Measurements from ENCODE around the gene CRISPLD2. TPM values are rescaled to one million over a fixed set of nuclear protein-coding genes. Genes with fewer than 3 reads are reported as not detected.

Gene CRISPLD2
- total RNA-seq, 2 experiments from 2014 or later: 0.16 TPM; not detected in 1

GRCh38 chr16:84823926-84824325, 4.1 kb downstream of the CRISPLD2 start:
- H3K36me3 Mint-ChIP-seq (ENCODE audit: low read depth): no peaks in the 10 kb centered on the region
- TF ChIP-seq CTCF (IDR thresholded peaks at IDR 0.05): no peak
- peaks cover 38% of the 10 kb centered on the region for H3K27me3 Mint-ChIP-seq
- DNase-seq: no peak
- H3K4me3 Mint-ChIP-seq: no peak overlapping the region
- no peak for ATAC-seq
- peaks cover 9% of the 10 kb centered on the region for H3K4me1 Mint-ChIP-seq (ENCODE audit: low read depth)
- H3K27ac Mint-ChIP-seq: no peak overlapping the region
- intact Hi-C loops (cut with micrococcal nuclease): no loop called here
- no peaks in the 10 kb centered on the region for H3K9me3 Mint-ChIP-seq
- CTCF ChIA-PET: no interaction called here
- POLR2A ChIA-PET: no interaction called here

- ATAC-seq: no peak
- H3K9me3 Mint-ChIP-seq: no peaks in the 10 kb centered on the region
- ChIA-PET CTCF (interaction anchor here (0.6 to 1.5 kb wide), 3 partner anchors 72 to 428 kb away, joined by 3 to 4 read pairs (median 3); no protein-coding TSS in a partner anchor), POLR2A (interaction anchor here (1.1 kb wide), 1 partner anchor 174 kb away, joined by 3 read pairs; no protein-coding TSS in a partner anchor)
- H3K36me3 Mint-ChIP-seq (ENCODE audit: low read depth): no peaks in the 10 kb centered on the region
- no peak for TF ChIP-seq CTCF (IDR thresholded peaks at IDR 0.05)
- no peak overlapping the region for H3K4me3 Mint-ChIP-seq
- no peak for DNase-seq
- no peak overlapping the region for H3K27ac Mint-ChIP-seq
- H3K4me1 Mint-ChIP-seq (ENCODE audit: low read depth): no peaks in the 10 kb centered on the region
- intact Hi-C loops (cut with micrococcal nuclease): no loop called here
- H3K27me3 Mint-ChIP-seq: peaks cover 31% of the 10 kb centered on the region
Observed at GRCh38 chr16:84825896-84826557, 6.2 kb downstream of the CRISPLD2 start.

- ChIA-PET POLR2A (no interaction called here), CTCF (interaction anchor here (0.7 kb wide), 1 partner anchor 427 kb away, joined by 3 read pairs; no protein-coding TSS in a partner anchor)
- Mint-ChIP-seq H3K27me3 (peaks cover 26% of the 10 kb centered on the region), H3K4me1 (ENCODE audit: low read depth) (no peaks in the 10 kb centered on the region), H3K4me3 (no peak overlapping the region), H3K36me3 (ENCODE audit: low read depth) (no peaks in the 10 kb centered on the region), H3K9me3 (no peaks in the 10 kb centered on the region), H3K27ac (no peak overlapping the region)
- no peak for ATAC-seq
- TF ChIP-seq CTCF (IDR thresholded peaks at IDR 0.05): no peak
- no peak for DNase-seq
- intact Hi-C loops (cut with micrococcal nuclease): no loop called here
Observed at GRCh38 chr16:84826558-84826941, 6.8 kb downstream of the CRISPLD2 start.

GRCh38 chr16:84827131-84827574, 7.4 kb downstream of the CRISPLD2 start:
- DNase-seq: no peak
- no peaks in the 10 kb centered on the region for H3K4me1 Mint-ChIP-seq (ENCODE audit: low read depth)
- ChIA-PET POLR2A (no interaction called here), CTCF (no interaction called here)
- no peak overlapping the region for H3K27ac Mint-ChIP-seq
- no peak for ATAC-seq
- intact Hi-C loops (cut with micrococcal nuclease): no loop called here
- H3K36me3 Mint-ChIP-seq (ENCODE audit: low read depth): no peaks in the 10 kb centered on the region
- H3K9me3 Mint-ChIP-seq: no peaks in the 10 kb centered on the region
- peaks cover 22% of the 10 kb centered on the region for H3K27me3 Mint-ChIP-seq
- no peak overlapping the region for H3K4me3 Mint-ChIP-seq
- TF ChIP-seq CTCF (IDR thresholded peaks at IDR 0.05): no peak

- no peak for DNase-seq
- no peak for ATAC-seq
- no peak overlapping the region for H3K27ac Mint-ChIP-seq
- ChIA-PET POLR2A (no interaction called here), CTCF (no interaction called here)
- no peak overlapping the region for H3K4me3 Mint-ChIP-seq
- peaks cover 15% of the 10 kb centered on the region for H3K27me3 Mint-ChIP-seq
- TF ChIP-seq CTCF (IDR thresholded peaks at IDR 0.05): no peak
- intact Hi-C loops (cut with micrococcal nuclease): no loop called here
- no peaks in the 10 kb centered on the region for H3K36me3 Mint-ChIP-seq (ENCODE audit: low read depth)
- no peaks in the 10 kb centered on the region for H3K9me3 Mint-ChIP-seq
- no peaks in the 10 kb centered on the region for H3K4me1 Mint-ChIP-seq (ENCODE audit: low read depth)
Observed at GRCh38 chr16:84827897-84828296, 8.1 kb downstream of the CRISPLD2 start.

Data from activated CD8-positive, alpha-beta T cell treated with anti-CD3 and anti-CD28 coated beads for 36 hours (primary cell).